Measurements from ENCODE around the gene RAPGEFL1. TPM values are rescaled to one million over a fixed set of nuclear protein-coding genes. Genes with fewer than 3 reads are reported as not detected.
A peak's percentile ranks its signal among the peaks of the same experiment; 100 is the strongest.

RAPGEFL1 gene
- total and polyA plus RNA-seq, 2 donors (not counting 3 experiments of a cell fraction or from before 2014, with no cell fraction given) = 8.6 to 11.8 TPM

DNA sequence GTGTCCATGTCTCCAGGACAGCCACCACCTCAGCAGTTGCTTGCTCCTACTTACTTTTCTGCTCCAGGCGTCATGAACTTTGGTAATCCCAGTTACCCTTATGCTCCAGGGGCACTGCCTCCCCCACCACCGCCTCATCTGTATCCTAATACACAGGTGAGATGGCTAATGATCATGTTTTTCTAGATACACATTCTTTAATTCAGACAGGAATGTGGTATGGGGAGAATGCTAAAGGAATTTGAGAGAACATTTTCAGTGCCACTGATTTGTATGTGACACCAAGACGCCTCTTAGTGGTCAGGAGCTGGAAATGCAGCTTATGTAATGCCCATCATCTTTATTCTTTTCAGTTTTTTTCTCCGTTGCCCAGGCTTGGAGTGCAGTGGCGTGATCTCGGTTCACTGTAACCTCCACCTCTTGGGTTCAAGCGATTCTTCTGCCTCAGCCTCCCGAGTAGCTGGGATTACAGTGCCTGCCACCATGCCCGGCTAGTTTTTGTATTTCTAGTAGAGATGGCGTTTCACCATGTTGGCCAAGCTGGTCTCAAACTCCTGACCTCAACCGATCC, 8.9 kb upstream of the RAPGEFL1 start:
- no peaks in the 10 kb centered on the region for H4K20me1 ChIP-seq (replicated peaks; ENCODE audit: control insufficient read depth, extremely low read depth, insufficient read depth, low read length)
- CTCF ChIA-PET = interaction anchor here (0.6 to 2.2 kb wide), 41 partner anchors 9 to 296 kb away, joined by 3 to 82 read pairs (median 4); partner anchors contain the start of genes CASC3, CSF3, MED24 and NR1D1
- POLR2A ChIA-PET = interaction anchor here (1.2 kb wide), 1 partner anchor 55 kb away, joined by 13 read pairs; no protein-coding TSS in a partner anchor
- no peaks in the 10 kb centered on the region for H3K9me1 ChIP-seq (replicated peaks; ENCODE audit: control insufficient read depth, extremely low read depth, insufficient read depth, low read length)
- H2AFZ ChIP-seq (ENCODE audit: low read depth, low read length) = no peak overlapping the region
- H3K4me1 ChIP-seq (ENCODE audit: control insufficient read depth, extremely low read depth, insufficient read depth, low read length) = no peaks in the 10 kb centered on the region
- H3K9me3 ChIP-seq (replicated peaks; ENCODE audit: control insufficient read depth, insufficient read depth, low read length) = no peaks in the 10 kb centered on the region
- H3K27me3 ChIP-seq (ENCODE audit: control insufficient read depth in 2 of 2, insufficient read depth in 2 of 2, low read length in 2 of 2) = no peaks in the 10 kb centered on the region
- TF ChIP-seq, protein P1, sequence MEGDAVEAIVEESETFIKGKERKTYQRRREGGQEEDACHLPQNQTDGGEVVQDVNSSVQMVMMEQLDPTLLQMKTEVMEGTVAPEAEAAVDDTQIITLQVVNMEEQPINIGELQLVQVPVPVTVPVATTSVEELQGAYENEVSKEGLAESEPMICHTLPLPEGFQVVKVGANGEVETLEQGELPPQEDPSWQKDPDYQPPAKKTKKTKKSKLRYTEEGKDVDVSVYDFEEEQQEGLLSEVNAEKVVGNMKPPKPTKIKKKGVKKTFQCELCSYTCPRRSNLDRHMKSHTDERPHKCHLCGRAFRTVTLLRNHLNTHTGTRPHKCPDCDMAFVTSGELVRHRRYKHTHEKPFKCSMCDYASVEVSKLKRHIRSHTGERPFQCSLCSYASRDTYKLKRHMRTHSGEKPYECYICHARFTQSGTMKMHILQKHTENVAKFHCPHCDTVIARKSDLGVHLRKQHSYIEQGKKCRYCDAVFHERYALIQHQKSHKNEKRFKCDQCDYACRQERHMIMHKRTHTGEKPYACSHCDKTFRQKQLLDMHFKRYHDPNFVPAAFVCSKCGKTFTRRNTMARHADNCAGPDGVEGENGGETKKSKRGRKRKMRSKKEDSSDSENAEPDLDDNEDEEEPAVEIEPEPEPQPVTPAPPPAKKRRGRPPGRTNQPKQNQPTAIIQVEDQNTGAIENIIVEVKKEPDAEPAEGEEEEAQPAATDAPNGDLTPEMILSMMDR (IDR thresholded peaks at IDR 0.05; ENCODE audit: extremely low read depth in 1 of 2, insufficient read depth in 1 of 2, low read depth in 1 of 2, low read length in 2 of 2) = peak; percentile 53 to 65
- no peak for TF ChIP-seq POLR2A (IDR thresholded peaks at IDR 0.05; ENCODE audit: low read depth, low read length)
- peak; percentile 94 for FAIRE-seq
- H3K36me3 ChIP-seq (ENCODE audit: control insufficient read depth in 2 of 2, extremely low read depth in 1 of 2, insufficient read depth in 2 of 2, low read length in 2 of 2) = peaks cover 28 to 39% of the 10 kb centered on the region in 2 experiments
- H3K4me3 ChIP-seq (replicated peaks in 1 of 3; ENCODE audit: insufficient read depth in 1 of 3, low read depth in 1 of 3, low read length in 3 of 3) = no peak overlapping the region
- H3K9ac ChIP-seq (replicated peaks; ENCODE audit: extremely low read depth, insufficient read depth, low read length) = no peak overlapping the region
- H3K4me2 ChIP-seq (ENCODE audit: insufficient read depth, low read length) = no peak overlapping the region
- intact Hi-C loops (cut with micrococcal nuclease) = loop anchor here (1.0 kb wide), 4 partner anchors 55 to 155 kb away; no protein-coding TSS in a partner anchor
- dilution Hi-C loops (cut with MboI; ENCODE audit: extremely low pct_ligation_motif_present, low sequenced_read_pairs) = no loop called here
- peak overlapping the region; percentile 4 for H3K27ac ChIP-seq (ENCODE audit: insufficient read depth, low read depth, low read length)
- DNase-seq (ENCODE audit: low read depth, low spot score) = peak; percentile 65
- no TSS peak for BruUV-seq (replicated peaks)
- peaks cover 4% of the 10 kb centered on the region for H3K79me2 ChIP-seq (ENCODE audit: control insufficient read depth, insufficient read depth, low read length)

GRCh38 chr17:40170325-40170724, 6.9 kb upstream of the RAPGEFL1 start:
- FAIRE-seq (no peak), DNase-seq (ENCODE audit: low read depth, low spot score) (no peak)
- no peaks in the 10 kb centered on the region for H4K20me1 ChIP-seq (replicated peaks; ENCODE audit: control insufficient read depth, extremely low read depth, insufficient read depth, low read length)
- peaks cover 23 to 32% of the 10 kb centered on the region in 2 experiments for H3K36me3 ChIP-seq (ENCODE audit: control insufficient read depth in 2 of 2, extremely low read depth in 1 of 2, insufficient read depth in 2 of 2, low read length in 2 of 2)
- H3K27me3 ChIP-seq (ENCODE audit: control insufficient read depth in 2 of 2, insufficient read depth in 2 of 2, low read length in 2 of 2) = no peaks in the 10 kb centered on the region
- no peaks in the 10 kb centered on the region for H3K9me1 ChIP-seq (replicated peaks; ENCODE audit: control insufficient read depth, extremely low read depth, insufficient read depth, low read length)
- dilution Hi-C loops (cut with MboI; ENCODE audit: extremely low pct_ligation_motif_present, low sequenced_read_pairs) = no loop called here
- H2AFZ ChIP-seq (ENCODE audit: low read depth, low read length) = no peak overlapping the region
- TF ChIP-seq POLR2A (IDR thresholded peaks at IDR 0.05; ENCODE audit: low read depth, low read length) = no peak
- no peak for TF ChIP-seq GATA2 (IDR thresholded peaks at IDR 0.05; ENCODE audit: insufficient read depth, insufficient read length, low read depth, low read length)
- no peak for TF ChIP-seq EZH2 (IDR thresholded peaks at IDR 0.05; ENCODE audit: borderline replicate concordance, low read depth, low read length, severe bottlenecking)
- no peak for TF ChIP-seq MYC (IDR thresholded peaks at IDR 0.05; ENCODE audit: low read depth, low read length)
- TF ChIP-seq, protein P1 (IDR thresholded peaks at IDR 0.05; ENCODE audit: extremely low read depth in 1 of 2, insufficient read depth in 1 of 2, low read depth in 1 of 2, low read length in 2 of 2) = no peak
- no peak for TF ChIP-seq POLR2AphosphoS5 (IDR thresholded peaks at IDR 0.05; ENCODE audit: insufficient read depth, low read depth, low read length)
- no peak for TF ChIP-seq MAX (IDR thresholded peaks at IDR 0.05; ENCODE audit: insufficient read depth, insufficient read length)
- TF ChIP-seq JUN (IDR thresholded peaks at IDR 0.05; ENCODE audit: borderline replicate concordance, insufficient read depth, insufficient read length, low read depth) = no peak
- no peak for TF ChIP-seq FOS (IDR thresholded peaks at IDR 0.05; ENCODE audit: borderline replicate concordance, insufficient read depth, low read length)
- no peaks in the 10 kb centered on the region for H3K9me3 ChIP-seq (replicated peaks; ENCODE audit: control insufficient read depth, insufficient read depth, low read length)
- no peak overlapping the region for H3K27ac ChIP-seq (ENCODE audit: insufficient read depth, low read depth, low read length)
- CTCF ChIA-PET = interaction anchor here (1.2 kb wide), 1 partner anchor 30 kb away, joined by 5 read pairs; the partner anchor contains the start of gene CASC3
- POLR2A ChIA-PET = interaction anchor here (0.6 kb wide), 1 partner anchor 124 kb away, joined by 3 read pairs; no protein-coding TSS in a partner anchor
- no peak overlapping the region for H3K4me2 ChIP-seq (ENCODE audit: insufficient read depth, low read length)
- no peaks in the 10 kb centered on the region for H3K79me2 ChIP-seq (ENCODE audit: control insufficient read depth, insufficient read depth, low read length)
- H3K4me3 ChIP-seq (replicated peaks in 1 of 3; ENCODE audit: insufficient read depth in 1 of 3, low read depth in 1 of 3, low read length in 3 of 3) = no peak overlapping the region
- intact Hi-C loops (cut with micrococcal nuclease) = no loop called here
- H3K4me1 ChIP-seq (ENCODE audit: control insufficient read depth, extremely low read depth, insufficient read depth, low read length) = no peaks in the 10 kb centered on the region
- no TSS peak for BruUV-seq (replicated peaks)
- no peak overlapping the region for H3K9ac ChIP-seq (replicated peaks; ENCODE audit: extremely low read depth, insufficient read depth, low read length)

Measured in endothelial cell of umbilical vein (primary cell).